ENCODE measurements around the gene PLEKHA3.

DNA sequence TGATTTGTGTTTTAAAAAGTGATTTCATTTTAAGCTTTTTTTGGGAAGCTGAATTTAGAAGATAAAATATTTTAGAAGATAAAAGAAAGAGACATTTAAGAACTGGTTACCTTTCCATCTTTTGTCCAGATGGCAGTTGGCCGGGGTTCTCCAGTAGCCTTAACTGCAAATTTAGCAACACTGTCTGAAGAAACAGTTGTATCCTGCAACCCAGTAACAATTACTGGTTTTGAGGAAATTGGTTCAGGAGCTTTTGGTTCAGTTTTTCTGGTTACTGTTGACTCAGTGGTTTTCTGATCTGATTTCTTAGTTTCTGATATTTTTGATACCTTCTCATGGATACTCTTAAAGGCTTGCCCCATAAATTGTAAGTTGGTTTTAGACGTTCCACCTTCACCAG, 49.9 kb downstream of the PLEKHA3 start:
- TF ChIP-seq, protein P1, sequence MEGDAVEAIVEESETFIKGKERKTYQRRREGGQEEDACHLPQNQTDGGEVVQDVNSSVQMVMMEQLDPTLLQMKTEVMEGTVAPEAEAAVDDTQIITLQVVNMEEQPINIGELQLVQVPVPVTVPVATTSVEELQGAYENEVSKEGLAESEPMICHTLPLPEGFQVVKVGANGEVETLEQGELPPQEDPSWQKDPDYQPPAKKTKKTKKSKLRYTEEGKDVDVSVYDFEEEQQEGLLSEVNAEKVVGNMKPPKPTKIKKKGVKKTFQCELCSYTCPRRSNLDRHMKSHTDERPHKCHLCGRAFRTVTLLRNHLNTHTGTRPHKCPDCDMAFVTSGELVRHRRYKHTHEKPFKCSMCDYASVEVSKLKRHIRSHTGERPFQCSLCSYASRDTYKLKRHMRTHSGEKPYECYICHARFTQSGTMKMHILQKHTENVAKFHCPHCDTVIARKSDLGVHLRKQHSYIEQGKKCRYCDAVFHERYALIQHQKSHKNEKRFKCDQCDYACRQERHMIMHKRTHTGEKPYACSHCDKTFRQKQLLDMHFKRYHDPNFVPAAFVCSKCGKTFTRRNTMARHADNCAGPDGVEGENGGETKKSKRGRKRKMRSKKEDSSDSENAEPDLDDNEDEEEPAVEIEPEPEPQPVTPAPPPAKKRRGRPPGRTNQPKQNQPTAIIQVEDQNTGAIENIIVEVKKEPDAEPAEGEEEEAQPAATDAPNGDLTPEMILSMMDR (IDR thresholded peaks at IDR 0.05; ENCODE audit: insufficient read depth, low read length, poor library complexity, severe bottlenecking): no peak
- no peak for TF ChIP-seq EZH2phosphoT487 (conservative IDR thresholded peaks at IDR 0.05; ENCODE audit: low read length)

Measured in SU-DHL-6 (cell line).